K562 (cell line): ENCODE results near the gene NAT8L. TPM values are rescaled to one million over a fixed set of nuclear protein-coding genes. Genes with fewer than 3 reads are reported as not detected.

Experiments
- ATAC-seq: fragments of 200-7000 bp; cut with Tn5 transposase; 3 replicates; pipeline ENCODE4 v1.9.1; 2020; ENCODE audit warnings: moderate library complexity
- BruUV-seq: library from RNA; stranded (reverse); fragments of 400-500 nt; replicated peaks from 2 replicates; lab custom pipeline; 2021; lab: Mats Ljungman, UMichigan
- CTCF ChIA-PET: fragments of 300-600 bp; formaldehyde crosslinking; extraction: SDS; loops from one replicate; lab custom pipeline; 2021; ENCODE audit warnings: low intra/inter-chr PET ratio; lab: Yijun Ruan, JAX
- POLR2A ChIA-PET: fragments of 300-600, 350-650 bp; sonication (Branson Sonifier 250); formaldehyde crosslinking; extraction: SDS; loops from one replicate; lab custom pipeline; 2021; ENCODE audit warnings: antibody characterized with exemption, inconsistent platforms; lab: Yijun Ruan, JAX
- DNase-seq, 4 experiments: peaks; one replicate each; pipeline versions ENCODE4 v3.0.0 to v3.0.0-alpha.2; 2011 to 2018; ENCODE audit warnings: low spot score in 3 of 4, mixed read lengths in 3 of 4; ENCODE audit errors: extremely low read depth in 1 of 4
- FAIRE-seq: peaks from 2 replicates; lab custom pipeline; 2011; peaks lifted over from hg19 to GRCh38; lab: Jason Lieb, UNC
- H2AFZ ChIP-seq: 2 replicates; pipeline ENCODE4 v1.6.0; 2011; ENCODE audit warnings: low read depth, low read length, control low read depth, inconsistent platforms
- H3K27ac ChIP-seq: fragments of 200-600 bp; 3 replicates; pipeline ENCODE4 v1.8.0; 2011; ENCODE audit warnings: low read depth, mild to moderate bottlenecking, control low read depth, inconsistent platforms, low read length, moderate library complexity, mixed read lengths; ENCODE audit errors: extremely low read depth
- H3K27me3 ChIP-seq, 2 experiments: fragments of 300-600 bp in 1 of 2; 2 replicates in 1 of 2; 3 replicates in 1 of 2; pipeline versions ENCODE4 v1.6.0 to v1.8.0; 2011; ENCODE audit warnings: inconsistent platforms in 2 of 2, low read length in 2 of 2, mild to moderate bottlenecking in 1 of 2, mixed read lengths in 1 of 2, moderate library complexity in 1 of 2; ENCODE audit not compliant: control insufficient read depth in 2 of 2, insufficient read depth in 2 of 2
- H3K36me3 ChIP-seq: fragments of 300-600 bp; 3 replicates; pipeline ENCODE4 v1.8.0; 2011; ENCODE audit warnings: mild to moderate bottlenecking, low read length, inconsistent platforms; ENCODE audit not compliant: control insufficient read depth, insufficient read depth
- H3K4me1 ChIP-seq, 2 experiments: fragments of 200-600 bp in 1 of 2; replicated peaks in 1 of 2; 2 replicates in 1 of 2; 3 replicates in 1 of 2; pipeline versions ENCODE4 v1.5.1 to v1.8.0; 2011; ENCODE audit warnings: inconsistent platforms in 2 of 2, low read length in 2 of 2, mild to moderate bottlenecking in 1 of 2, mixed read lengths in 1 of 2, moderate library complexity in 1 of 2; ENCODE audit not compliant: control insufficient read depth in 2 of 2, insufficient read depth in 2 of 2
- H3K4me2 ChIP-seq: 2 replicates; pipeline ENCODE4 v1.6.1; 2011; ENCODE audit warnings: low read length, control low read depth, inconsistent platforms, mixed read lengths; ENCODE audit not compliant: insufficient read depth
- H3K4me3 ChIP-seq: fragments of 200-600 bp; sonication (generic), shearing (Covaris generic); 2 replicates; pipeline ENCODE4 v1.5.1; 2016; ENCODE audit warnings: control low read depth, inconsistent platforms
- H3K79me2 ChIP-seq: fragments of 200-600 bp; 3 replicates; pipeline ENCODE4 v1.8.0; 2011; ENCODE audit warnings: low read length, inconsistent platforms; ENCODE audit not compliant: control insufficient read depth, insufficient read depth
- H3K9ac ChIP-seq, 2 experiments: 2 replicates each; pipeline versions ENCODE4 v1.6.0 to v1.6.1; 2011; ENCODE audit warnings: low read depth in 2 of 2, low read length in 2 of 2, control low read depth in 1 of 2, inconsistent platforms in 1 of 2, mild to moderate bottlenecking in 1 of 2, mixed read lengths in 1 of 2; ENCODE audit not compliant: insufficient read depth in 1 of 2
- H3K9me1 ChIP-seq: one replicate; pipeline ENCODE4 v1.6.0; 2011; ENCODE audit warnings: inconsistent platforms, mild to moderate bottlenecking, low read length, moderate library complexity; ENCODE audit not compliant: control insufficient read depth, insufficient read depth
- H3K9me3 ChIP-seq: replicated peaks from 2 replicates; pipeline ENCODE4 v1.5.1; 2011; ENCODE audit warnings: low read depth, low read length, inconsistent platforms; ENCODE audit not compliant: control insufficient read depth, insufficient read depth
- H4K20me1 ChIP-seq: replicated peaks from 2 replicates; pipeline ENCODE4 v1.6.1; 2011; ENCODE audit warnings: low read length, inconsistent platforms, mixed read lengths; ENCODE audit not compliant: control insufficient read depth, insufficient read depth
- BHLHE40 ChIP-seq: IDR thresholded peaks from 2 replicates; pipeline ENCODE4 v1.6.1; 2011; ENCODE audit warnings: low read length, improper control_type of control experiment
- CAMTA2 ChIP-seq: fragments of 250-450 bp; sonication (Bioruptor Pico); conservative IDR thresholded peaks from 2 replicates; pipeline ENCODE4 v1.5.1; 2022
- CBX3 ChIP-seq, 2 experiments: IDR thresholded peaks; 1 replicate in 1 of 2; 2 replicates in 1 of 2; pipeline ENCODE4 v1.6.1; 2012; ENCODE audit warnings: inconsistent platforms in 2 of 2, low read length in 2 of 2, borderline replicate concordance in 1 of 2, control low read depth in 1 of 2
- GABPB2 ChIP-seq: fragments of 250-450 bp; sonication (Bioruptor Pico); conservative IDR thresholded peaks from 2 replicates; pipeline ENCODE4 v1.5.1; 2021; ENCODE audit warnings: mild to moderate bottlenecking
- HNRNPL ChIP-seq: fragments of 200-400 bp; formaldehyde crosslinking; IDR thresholded peaks from 2 replicates; pipeline ENCODE4 v1.6.1; 2017; ENCODE audit warnings: low read depth, mild to moderate bottlenecking, low read length
- MCM2 ChIP-seq: fragments of 450-650 bp; IDR thresholded peaks from 2 replicates; pipeline ENCODE4 v1.6.1; 2017; ENCODE audit warnings: low read depth, mild to moderate bottlenecking
- POLR2A ChIP-seq: fragments of 450-650 bp; conservative IDR thresholded peaks from 2 replicates; pipeline ENCODE4 v1.6.1; 2016
- SUPT5H ChIP-seq: fragments of 450-650 bp; IDR thresholded peaks from 2 replicates; pipeline ENCODE4 v1.6.1; 2016
- TRIM28 ChIP-seq: fragments of 450-650 bp; IDR thresholded peaks from 2 replicates; pipeline ENCODE4 v1.6.1; 2017
- ZEB2 ChIP-seq: fragments of 450-650 bp; IDR thresholded peaks from 2 replicates; pipeline ENCODE4 v1.6.1; 2016
- ZNF280A ChIP-seq: fragments of 450-650 bp; IDR thresholded peaks from 2 replicates; pipeline ENCODE4 v1.6.1; 2018; ENCODE audit warnings: mild to moderate bottlenecking, low read depth; ENCODE audit not compliant: partially characterized antibody
- ZNF280B ChIP-seq: fragments of 250-450 bp; sonication (Bioruptor Pico); IDR thresholded peaks from 2 replicates; pipeline ENCODE4 v1.5.1; 2021; ENCODE audit warnings: mild to moderate bottlenecking
- ZNF507 ChIP-seq: conservative IDR thresholded peaks from 2 replicates; pipeline ENCODE4 v1.6.1; 2017; ENCODE audit warnings: missing genetic modification characterization, missing compliant biosample characterization
- WGBS: fragments of 100-300 bp; shearing (Covaris generic); methylation state at CpG from one replicate; pipeline ENCODE4 v1.1.6; 2016; ENCODE audit warnings: low coverage, mixed read lengths; ENCODE audit not compliant: insufficient coverage; ENCODE audit errors: missing lambda C conversion rate; 5-methylcytosine and 5-hydroxymethylcytosine counted together
- in situ Hi-C: fragments of 300-500 bp; cut with MboI; formaldehyde crosslinking; loops from 4 replicates; pipeline ENCODE4 v1.15.0; 2018; ENCODE audit warnings: inconsistent platforms, mixed read lengths
- intact Hi-C: fragments of 100-400 bp; cut with micrococcal nuclease; formaldehyde crosslinking; loops from 2 replicates; pipeline ENCODE4 v1.14.2; 2022
- polyA plus RNA-seq, 8 experiments: library from polyadenylated mRNA; depleted of rRNA in 4 of 8; stranded (reverse) in 5 of 8; unstranded in 3 of 8; fragments of >200 nt; fragmentation: Nextera tagmentation in 2 of 8; fragmentation: Illumina TruSeq in 1 of 8; extraction: Ambion mirVana in 2 of 8; extraction: Trizol in 1 of 8; gene quantifications; 2 replicates each; pipeline versions ENCODE4 v1.2.1 to v1.2.3, GENCODE V29; 2011 to 2014; ENCODE audit warnings: inconsistent platforms in 1 of 8, missing spikeins in 1 of 8
- total RNA-seq, 7 experiments: library from RNA; depleted of rRNA in 6 of 7; stranded (reverse); fragments of >200 nt in 6 of 7; fragmentation: Illumina TruSeq in 2 of 7; extraction: Trizol in 2 of 7; gene quantifications; 2 replicates each; pipeline versions ENCODE4 v1.2.1 to v1.2.3, GENCODE V29; 2011 to 2021; ENCODE audit warnings: low replicate concordance in 1 of 7

Gene NAT8L
- total and polyA plus RNA-seq, 9 of the 15 experiments (the other 6 are each of a cell fraction or from before 2014, with no cell fraction given) = 0.06 to 11.0 (median 1.5) TPM

- H3K27me3 ChIP-seq = peaks cover 3 to 17% of the 10 kb centered on the region in 2 experiments; a peak in 3 of 5 replicates
Observed at GRCh38 chr4:2103127-2103842, 44.2 kb downstream of the NAT8L start.

More at GRCh38 chr4:2103127-2103842, 44.2 kb downstream of the NAT8L start:
- Histone ChIP-seq H3K27ac (no peak overlapping the region), H4K20me1 (no peaks in the 10 kb centered on the region), H3K36me3 (no peaks in the 10 kb centered on the region), H3K79me2 (no peaks in the 10 kb centered on the region), H3K4me2 (no peak overlapping the region), H3K9me3 (peaks cover 2% of the 10 kb centered on the region; the same call in 1 of the 2 replicates), H3K9ac (no peak overlapping the region)
- FAIRE-seq (peak; percentile 65), DNase-seq (no peak)
- TF ChIP-seq SUPT5H = no peak
- peak; percentile 72 for TF ChIP-seq ZNF280A
- TF ChIP-seq ZEB2 = peak; percentile 33; the same call in 1 of the 2 replicates
- no peak for TF ChIP-seq BHLHE40
- no peak for TF ChIP-seq CAMTA2 (CRISPR knock-in tag)
- no peak for TF ChIP-seq MCM2
- TF ChIP-seq CBX3 (IDR thresholded peaks at IDR 0.05; ENCODE audit: borderline replicate concordance in 1 of 2, low read length in 2 of 2) = peak in 1 of 2 experiments; percentile 80; a peak in 2 of 3 replicates
- TF ChIP-seq HNRNPL = no peak
- no peak for TF ChIP-seq GABPB2 (CRISPR knock-in tag)
- TF ChIP-seq POLR2A = no peak
- TF ChIP-seq ZNF507 (tag) = no peak
- TF ChIP-seq ZNF280B (CRISPR knock-in tag) = peak; percentile 82
- peak; percentile 86 for TF ChIP-seq TRIM28
- TF ChIP-seq, all 486 proteins: peak for 5
- H2AFZ ChIP-seq = no peak overlapping the region
- H3K4me1 ChIP-seq = no peaks in the 10 kb centered on the region
- no peaks in the 10 kb centered on the region for H3K9me1 ChIP-seq
- intact Hi-C loops (no loop called here), in situ Hi-C loops (no loop called here)
- BruUV-seq = no TSS peak
- WGBS = 17% methylated on average over 5 of the region's 5 CpGs
- no peak for ATAC-seq
- POLR2A ChIA-PET = no interaction called here
- no peak overlapping the region for H3K4me3 ChIP-seq
- CTCF ChIA-PET = no interaction called here
